T-helper 1 cell treated with Interleukin-12 subunit alpha and Interleukin-12 subunit beta and Interleukin-4 antibody, amounts not matched to agents 30 μg/mL and 1 μg/mL, for 36 hours (primary cell): Measurements from ENCODE around the gene SMOC1.

Experiments
- H3K27ac Mint-ChIP-seq: one replicate; pipeline ENCODE4 v1.8.0; 2021; ENCODE audit warnings: mild to moderate bottlenecking, mixed read lengths
- H3K27me3 Mint-ChIP-seq: one replicate; pipeline ENCODE4 v1.8.0; 2021; ENCODE audit warnings: low read depth, mixed read lengths
- H3K36me3 Mint-ChIP-seq: one replicate; pipeline ENCODE4 v1.8.0; 2021; ENCODE audit warnings: low read depth, mixed read lengths
- H3K4me1 Mint-ChIP-seq: one replicate; pipeline ENCODE4 v1.8.0; 2021; ENCODE audit warnings: low read depth, mixed read lengths
- H3K4me3 Mint-ChIP-seq: one replicate; pipeline ENCODE4 v1.8.0; 2021; ENCODE audit warnings: mild to moderate bottlenecking, moderate library complexity, mixed read lengths
- H3K9me3 Mint-ChIP-seq: one replicate; pipeline ENCODE4 v1.8.0; 2021; ENCODE audit warnings: mixed read lengths

SMOC1 gene

GRCh38 chr14:70047598-70048312 lies 168.5 kb downstream of the SMOC1 start:
- Mint-ChIP-seq H3K27me3 (peaks cover 8% of the 10 kb centered on the region), H3K4me3 (no peak overlapping the region), H3K4me1 (peaks cover 2% of the 10 kb centered on the region), H3K36me3 (no peaks in the 10 kb centered on the region), H3K9me3 (no peaks in the 10 kb centered on the region), H3K27ac (no peak overlapping the region)

- Mint-ChIP-seq H3K4me3 (no peak overlapping the region), H3K36me3 (no peaks in the 10 kb centered on the region)
Observed at GRCh38 chr14:70048313-70048654, 169.1 kb downstream of the SMOC1 start.

GRCh38 chr14:70049605-70050004 lies 170.4 kb downstream of the SMOC1 start:
- peaks cover 7% of the 10 kb centered on the region for H3K27me3 Mint-ChIP-seq
- no peaks in the 10 kb centered on the region for H3K36me3 Mint-ChIP-seq
- H3K4me1 Mint-ChIP-seq: peaks cover 2% of the 10 kb centered on the region
- no peak overlapping the region for H3K27ac Mint-ChIP-seq
- H3K9me3 Mint-ChIP-seq: no peaks in the 10 kb centered on the region
- no peak overlapping the region for H3K4me3 Mint-ChIP-seq

More at GRCh38 chr14:70048313-70048654, 169.1 kb downstream of the SMOC1 start:
- H3K9me3 Mint-ChIP-seq: no peaks in the 10 kb centered on the region
- H3K27me3 Mint-ChIP-seq: peaks cover 4% of the 10 kb centered on the region
- H3K27ac Mint-ChIP-seq: no peak overlapping the region
- H3K4me1 Mint-ChIP-seq: peaks cover 2% of the 10 kb centered on the region

- H3K4me1 Mint-ChIP-seq: peaks cover 2% of the 10 kb centered on the region
- H3K4me3 Mint-ChIP-seq: no peak overlapping the region
- no peak overlapping the region for H3K27ac Mint-ChIP-seq
- no peaks in the 10 kb centered on the region for H3K36me3 Mint-ChIP-seq
- H3K27me3 Mint-ChIP-seq: peaks cover 7% of the 10 kb centered on the region
- no peaks in the 10 kb centered on the region for H3K9me3 Mint-ChIP-seq
Observed at GRCh38 chr14:70050136-70050535, 170.9 kb downstream of the SMOC1 start.

DNA sequence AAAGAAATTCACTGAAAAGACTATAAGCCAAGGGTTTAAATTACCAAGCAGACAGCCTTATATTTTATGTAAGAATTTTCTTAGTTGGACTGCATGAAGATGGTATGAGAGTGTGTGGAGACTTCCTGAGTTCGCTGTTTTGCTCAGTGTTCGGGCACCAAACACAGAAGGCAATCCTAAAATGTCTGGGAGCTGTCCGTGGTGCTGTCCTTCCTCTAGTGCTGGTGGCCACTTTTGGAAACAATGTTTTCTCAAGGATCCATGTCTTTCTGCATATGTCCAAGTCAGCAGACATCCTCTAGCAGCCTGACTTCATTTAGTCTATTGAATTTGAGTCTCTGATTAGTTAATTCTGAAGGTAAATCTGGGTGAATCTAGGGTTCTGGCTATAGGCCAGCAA lies 173.8 kb downstream of the SMOC1 start:
- no peak overlapping the region for H3K4me3 Mint-ChIP-seq
- H3K36me3 Mint-ChIP-seq: no peaks in the 10 kb centered on the region
- no peak overlapping the region for H3K27ac Mint-ChIP-seq
- peaks cover 2% of the 10 kb centered on the region for H3K4me1 Mint-ChIP-seq
- no peaks in the 10 kb centered on the region for H3K9me3 Mint-ChIP-seq
- peaks cover 7% of the 10 kb centered on the region for H3K27me3 Mint-ChIP-seq

DNA sequence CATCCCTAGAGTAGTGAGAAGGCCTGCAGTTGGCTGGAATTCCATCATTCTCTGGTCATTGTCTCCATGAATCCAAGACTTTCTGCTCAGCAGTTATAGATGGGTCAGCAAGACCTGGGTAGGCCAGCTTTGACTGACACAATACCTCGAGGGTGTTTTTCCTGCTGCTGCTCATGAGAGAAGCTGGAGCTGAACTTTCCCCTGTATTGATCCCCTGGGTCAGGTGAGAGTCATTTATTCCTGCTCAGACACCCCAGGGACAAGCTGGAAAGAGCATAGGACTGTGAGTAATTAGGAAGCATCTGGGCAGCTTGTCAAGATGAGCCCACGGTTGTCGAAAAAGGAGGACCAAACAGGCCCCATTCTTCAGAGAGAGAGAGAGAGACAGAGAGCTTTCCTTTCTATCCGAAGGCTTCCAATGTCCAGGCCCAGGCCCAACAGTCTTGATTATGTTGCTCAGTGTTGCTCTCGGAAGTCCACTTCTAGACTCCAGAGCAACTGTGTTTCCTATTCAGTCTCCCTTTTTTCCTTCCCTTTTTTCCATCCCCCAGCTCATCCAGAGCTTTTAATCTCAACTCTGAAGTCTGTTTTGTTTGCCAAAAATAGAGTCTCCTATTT lies 178.4 kb downstream of the SMOC1 start:
- Mint-ChIP-seq H3K4me3 (no peak overlapping the region), H3K27me3 (peaks cover 24% of the 10 kb centered on the region), H3K27ac (no peak overlapping the region), H3K36me3 (no peaks in the 10 kb centered on the region), H3K9me3 (no peaks in the 10 kb centered on the region), H3K4me1 (no peaks in the 10 kb centered on the region)

- Mint-ChIP-seq H3K9me3 (no peaks in the 10 kb centered on the region), H3K36me3 (no peaks in the 10 kb centered on the region), H3K4me3 (no peak overlapping the region), H3K27ac (no peak overlapping the region), H3K4me1 (no peaks in the 10 kb centered on the region), H3K27me3 (peaks cover 22% of the 10 kb centered on the region)
Observed at GRCh38 chr14:70059545-70059944, 180.3 kb downstream of the SMOC1 start.

DNA sequence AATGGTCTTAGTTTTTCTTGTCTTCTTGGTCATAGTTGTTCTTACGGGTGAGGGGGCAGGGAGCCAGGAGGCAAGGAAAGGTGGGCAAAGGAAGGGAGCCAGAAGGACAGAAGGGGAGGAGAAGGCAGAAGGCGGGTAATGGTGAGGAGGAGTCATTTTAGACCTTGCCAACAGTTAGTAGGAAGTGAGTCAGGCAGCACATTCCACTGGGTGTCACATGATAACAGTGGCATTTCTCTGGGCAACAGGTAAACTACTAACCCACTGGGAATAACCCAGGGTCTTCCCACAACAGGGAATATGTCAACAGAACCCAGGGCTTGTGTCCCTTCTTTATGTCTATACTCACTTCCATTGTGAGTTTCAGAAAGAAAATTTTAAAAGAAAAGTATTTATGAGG lies 181.9 kb downstream of the SMOC1 start:
- peaks cover 22% of the 10 kb centered on the region for H3K27me3 Mint-ChIP-seq
- H3K4me1 Mint-ChIP-seq: no peaks in the 10 kb centered on the region
- H3K4me3 Mint-ChIP-seq: no peak overlapping the region
- no peak overlapping the region for H3K27ac Mint-ChIP-seq
- no peaks in the 10 kb centered on the region for H3K9me3 Mint-ChIP-seq
- no peaks in the 10 kb centered on the region for H3K36me3 Mint-ChIP-seq

- H3K4me1 Mint-ChIP-seq: no peaks in the 10 kb centered on the region
Observed at GRCh38 chr14:70064136-70064865, 185.1 kb downstream of the SMOC1 start.

DNA sequence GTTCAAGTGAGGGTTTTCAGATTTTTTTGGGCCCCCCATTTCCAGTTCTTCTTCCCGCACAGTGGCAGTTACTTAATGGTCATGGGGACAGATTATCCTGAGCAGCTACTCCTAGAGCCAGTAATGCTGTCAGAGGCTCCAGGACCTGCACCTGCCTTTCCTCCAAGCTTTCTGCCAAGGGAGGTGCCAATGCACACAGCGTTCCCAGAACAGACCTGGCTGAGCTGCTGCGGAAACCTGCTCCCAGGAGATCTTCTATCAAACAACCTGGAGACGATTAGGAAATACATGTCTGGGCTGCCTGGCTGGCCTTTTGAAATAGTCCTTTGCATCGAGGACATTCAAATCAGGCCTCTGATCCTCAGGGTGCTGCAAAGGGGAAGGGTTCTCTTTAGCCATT lies 188.6 kb downstream of the SMOC1 start:
- H3K4me1 Mint-ChIP-seq: no peaks in the 10 kb centered on the region
- no peaks in the 10 kb centered on the region for H3K36me3 Mint-ChIP-seq
- no peak overlapping the region for H3K4me3 Mint-ChIP-seq
- H3K9me3 Mint-ChIP-seq: no peaks in the 10 kb centered on the region
- peaks cover 2% of the 10 kb centered on the region for H3K27me3 Mint-ChIP-seq
- H3K27ac Mint-ChIP-seq: no peak overlapping the region

More at GRCh38 chr14:70064136-70064865, 185.1 kb downstream of the SMOC1 start:
- Mint-ChIP-seq H3K9me3 (no peaks in the 10 kb centered on the region), H3K36me3 (no peaks in the 10 kb centered on the region), H3K4me3 (no peak overlapping the region), H3K27ac (no peak overlapping the region), H3K27me3 (peaks cover 15% of the 10 kb centered on the region)

GRCh38 chr14:70069186-70069585 lies 190.0 kb downstream of the SMOC1 start:
- H3K4me1 Mint-ChIP-seq: no peaks in the 10 kb centered on the region
- no peak overlapping the region for H3K27ac Mint-ChIP-seq
- no peaks in the 10 kb centered on the region for H3K36me3 Mint-ChIP-seq
- H3K4me3 Mint-ChIP-seq: no peak overlapping the region
- no peaks in the 10 kb centered on the region for H3K9me3 Mint-ChIP-seq
- H3K27me3 Mint-ChIP-seq: no peaks in the 10 kb centered on the region

DNA sequence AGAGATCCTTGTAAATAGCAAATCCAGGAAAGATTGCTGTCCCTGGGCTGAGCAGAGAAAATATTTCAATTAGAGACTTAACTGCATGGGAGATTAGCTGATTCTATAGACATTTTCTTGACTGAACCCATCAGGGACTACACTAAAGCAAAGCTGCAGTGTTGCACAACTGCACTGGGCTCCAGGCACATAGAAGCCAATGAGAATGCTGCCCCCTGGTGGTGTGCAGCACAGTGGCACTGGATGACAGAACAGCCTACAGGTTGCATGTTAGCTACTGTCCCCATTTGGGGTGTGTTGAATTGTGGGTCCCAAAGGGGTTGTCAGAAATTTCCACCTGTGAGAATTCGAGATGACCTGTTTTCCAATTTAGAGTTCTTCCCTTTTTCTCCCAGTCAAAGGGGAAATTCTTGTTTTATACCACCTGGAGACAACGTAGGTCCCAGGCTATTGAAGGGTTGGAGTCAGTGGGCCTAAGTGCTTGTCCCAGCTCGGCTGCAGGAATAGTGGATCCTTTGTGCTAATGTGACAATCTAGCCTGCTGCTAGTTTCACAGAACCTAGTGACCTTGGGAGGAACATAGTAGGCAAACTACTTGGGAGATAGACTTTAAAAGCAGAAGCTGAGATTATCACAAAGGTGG lies 194.8 kb downstream of the SMOC1 start:
- no peaks in the 10 kb centered on the region for H3K4me1 Mint-ChIP-seq
- no peaks in the 10 kb centered on the region for H3K9me3 Mint-ChIP-seq
- H3K27ac Mint-ChIP-seq: no peak overlapping the region
- no peaks in the 10 kb centered on the region for H3K27me3 Mint-ChIP-seq
- no peaks in the 10 kb centered on the region for H3K36me3 Mint-ChIP-seq
- H3K4me3 Mint-ChIP-seq: no peak overlapping the region

GRCh38 chr14:70077005-70077404 lies 197.8 kb downstream of the SMOC1 start:
- Mint-ChIP-seq H3K27me3 (peaks cover 8% of the 10 kb centered on the region), H3K9me3 (no peaks in the 10 kb centered on the region), H3K4me1 (no peaks in the 10 kb centered on the region), H3K27ac (no peak overlapping the region), H3K36me3 (no peaks in the 10 kb centered on the region), H3K4me3 (no peak overlapping the region)

DNA sequence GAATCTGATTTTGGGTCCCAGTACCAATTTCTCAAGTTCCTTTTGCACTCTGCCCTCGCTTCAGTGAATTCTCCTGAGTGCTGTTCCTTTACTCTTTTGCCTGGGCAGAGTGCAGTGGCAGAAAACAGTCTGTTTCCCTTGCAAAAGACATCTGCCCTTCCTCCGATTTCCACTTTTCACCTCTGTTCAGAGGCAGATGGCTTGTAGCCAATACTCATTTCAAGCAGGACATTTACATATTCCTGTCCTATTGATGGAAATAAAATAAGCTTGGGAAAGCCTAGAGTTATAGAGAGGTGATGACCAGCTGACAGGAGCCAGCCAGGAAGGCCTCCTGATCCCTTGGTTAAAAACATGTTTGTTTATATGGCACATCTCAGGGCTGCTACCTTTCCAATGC lies 198.5 kb downstream of the SMOC1 start:
- H3K27me3 Mint-ChIP-seq: peaks cover 8% of the 10 kb centered on the region
- H3K27ac Mint-ChIP-seq: no peak overlapping the region
- no peak overlapping the region for H3K4me3 Mint-ChIP-seq
- H3K36me3 Mint-ChIP-seq: no peaks in the 10 kb centered on the region
- H3K4me1 Mint-ChIP-seq: no peaks in the 10 kb centered on the region
- H3K9me3 Mint-ChIP-seq: no peaks in the 10 kb centered on the region

- Mint-ChIP-seq H3K9me3 (no peaks in the 10 kb centered on the region), H3K27me3 (peaks cover 11% of the 10 kb centered on the region), H3K4me3 (no peak overlapping the region), H3K36me3 (no peaks in the 10 kb centered on the region), H3K27ac (no peak overlapping the region), H3K4me1 (no peaks in the 10 kb centered on the region)
Observed at GRCh38 chr14:70078329-70078728, 199.1 kb downstream of the SMOC1 start.
